ENCODE results near the gene FAM193B.
A peak's percentile ranks its signal among the peaks of the same experiment; 100 is the strongest.

Gene FAM193B

GRCh38 chr5:177479774-177480173, 74.6 kb downstream of the FAM193B start:
- no peak for DNase-seq

- no peak for DNase-seq
Measured at GRCh38 chr5:177478711-177479646, 75.4 kb downstream of the FAM193B start.

- DNase-seq = no peak
Measured at GRCh38 chr5:177477701-177478477, 76.5 kb downstream of the FAM193B start.

- DNase-seq = no peak
Measured at GRCh38 chr5:177476531-177477233, 77.7 kb downstream of the FAM193B start.

GRCh38 chr5:177475563-177476427, 78.6 kb downstream of the FAM193B start:
- DNase-seq = no peak

GRCh38 chr5:177474846-177475562, 79.4 kb downstream of the FAM193B start:
- DNase-seq = no peak

GRCh38 chr5:177474002-177474476, 80.3 kb downstream of the FAM193B start:
- DNase-seq = no peak

GRCh38 chr5:177473443-177474001, 80.8 kb downstream of the FAM193B start, which contains the start of gene DBN1:
Gene DBN1, minus strand, starts transcription at chr5:177473634. Its CDS starts 113 bp downstream, at chr5:177473521.
- DNase-seq = no peak

- DNase-seq = peak; percentile 50
Measured at GRCh38 chr5:177472460-177473442, 81.6 kb downstream of the FAM193B start.

GRCh38 chr5:177471610-177472356, 82.6 kb downstream of the FAM193B start:
- no peak for DNase-seq

GRCh38 chr5:177470759-177471536, 83.4 kb downstream of the FAM193B start:
- no peak for DNase-seq
